OCI-LY7 (cell line): ENCODE measurements around the gene TRIP6. TPM values are rescaled to one million over a fixed set of nuclear protein-coding genes. Genes with fewer than 3 reads are reported as not detected.

Source experiments
- BruUV-seq: library from RNA; stranded (reverse); fragments of 400-500 nt; replicated peaks from 2 replicates; lab custom pipeline; 2021; lab: Mats Ljungman, UMichigan
- CTCF ChIA-PET: fragments of 300-600 bp; sonication (Branson Sonifier 250); formaldehyde crosslinking; loops from one replicate; lab custom pipeline; 2022; ENCODE audit warnings: antibody characterized with exemption; ENCODE audit not compliant: unreplicated experiment; lab: Charles Lee
- POLR2A ChIA-PET: fragments of 300-600 bp; sonication (Branson Sonifier 250); formaldehyde crosslinking; loops from one replicate; lab custom pipeline; 2022; ENCODE audit warnings: antibody characterized with exemption; lab: Charles Lee
- DNase-seq: peaks from one replicate; pipeline ENCODE4 v3.0.0-alpha.2; 2015; ENCODE audit warnings: low spot score
- H2AFZ ChIP-seq: fragments of 200-600 bp; sonication (generic), shearing (Covaris generic); 2 replicates; pipeline ENCODE4 v1.6.1; 2014; ENCODE audit warnings: mild to moderate bottlenecking, antibody characterized with exemption, low read length, moderate library complexity
- H3K27ac ChIP-seq: fragments of 200-600 bp; sonication (generic); 2 replicates; pipeline ENCODE4 v1.5.1; 2014; ENCODE audit warnings: mixed run types, low read depth, mild to moderate bottlenecking, moderate library complexity, low read length, inconsistent platforms; ENCODE audit not compliant: poor library complexity, severe bottlenecking
- H3K36me3 ChIP-seq: fragments of 200-600 bp; sonication (generic); 2 replicates; pipeline ENCODE4 v1.6.1; 2014; ENCODE audit warnings: mild to moderate bottlenecking, antibody characterized with exemption, low read length, moderate library complexity, mixed read lengths; ENCODE audit not compliant: insufficient read depth
- H3K4me1 ChIP-seq: fragments of 200-600 bp; sonication (generic); 2 replicates; pipeline ENCODE4 v1.5.1; 2014; ENCODE audit warnings: mild to moderate bottlenecking, low read length; ENCODE audit not compliant: insufficient read depth, poor library complexity, severe bottlenecking
- H3K4me2 ChIP-seq: fragments of 200-600 bp; sonication (generic); 2 replicates; pipeline ENCODE4 v1.6.1; 2014; ENCODE audit warnings: mild to moderate bottlenecking, low read length
- H3K4me3 ChIP-seq: fragments of 200-600 bp; sonication (generic); 2 replicates; pipeline ENCODE4 v1.5.1; 2014; ENCODE audit warnings: mild to moderate bottlenecking, low read depth, low read length; ENCODE audit not compliant: poor library complexity, severe bottlenecking
- H3K79me2 ChIP-seq: fragments of 200-600 bp; sonication (generic); 2 replicates; pipeline ENCODE4 v1.6.1; 2016; ENCODE audit warnings: low read depth, mild to moderate bottlenecking, low read length, moderate library complexity, mixed read lengths; ENCODE audit not compliant: insufficient read depth
- H3K9me2 ChIP-seq: fragments of 200-600 bp; sonication (generic); 2 replicates; pipeline ENCODE4 v1.6.1; 2016; ENCODE audit warnings: mild to moderate bottlenecking, low read length, mixed read lengths; ENCODE audit not compliant: insufficient read depth
- H3K9me3 ChIP-seq: fragments of 200-600 bp; sonication (generic); 2 replicates; pipeline ENCODE4 v1.6.1; 2014; ENCODE audit warnings: mild to moderate bottlenecking, mixed run types, low read length, mixed read lengths
- H4K20me1 ChIP-seq: fragments of 200-600 bp; sonication (generic); 2 replicates; pipeline ENCODE4 v1.6.1; 2014; ENCODE audit warnings: mild to moderate bottlenecking, antibody characterized with exemption, low read length, moderate library complexity, mixed read lengths; ENCODE audit not compliant: insufficient read depth
- EZH2phosphoT487 ChIP-seq: fragments of 200-600 bp; sonication (generic); IDR thresholded peaks from 2 replicates; pipeline ENCODE4 v1.6.1; 2018; ENCODE audit warnings: low read depth, borderline replicate concordance, mild to moderate bottlenecking, mixed run types, antibody characterized with exemption, low read length, moderate library complexity, mixed read lengths
- intact Hi-C: fragments of 100-400 bp; cut with micrococcal nuclease; formaldehyde crosslinking; loops from one replicate; pipeline ENCODE4 v1.10.0; 2022; ENCODE audit not compliant: unreplicated experiment
- total RNA-seq, 2 experiments: library from RNA; depleted of rRNA in 1 of 2; stranded (reverse); fragments of >200 nt in 1 of 2; shearing (Covaris generic) in 1 of 2; gene quantifications; 2 replicates each; pipeline ENCODE4 v1.2.3, GENCODE V29; 2014 to 2022
- TF ChIP-seq, protein P1 (sequence below): fragments of 200-600 bp; sonication (generic); conservative IDR thresholded peaks from 2 replicates; pipeline ENCODE4 v1.5.1; 2014; ENCODE audit warnings: mild to moderate bottlenecking, antibody characterized with exemption, low read length, moderate library complexity, mixed read lengths

Gene TRIP6
- total RNA-seq, 2 experiments from 2014 or later = 3.1 to 3.3 TPM

DNA sequence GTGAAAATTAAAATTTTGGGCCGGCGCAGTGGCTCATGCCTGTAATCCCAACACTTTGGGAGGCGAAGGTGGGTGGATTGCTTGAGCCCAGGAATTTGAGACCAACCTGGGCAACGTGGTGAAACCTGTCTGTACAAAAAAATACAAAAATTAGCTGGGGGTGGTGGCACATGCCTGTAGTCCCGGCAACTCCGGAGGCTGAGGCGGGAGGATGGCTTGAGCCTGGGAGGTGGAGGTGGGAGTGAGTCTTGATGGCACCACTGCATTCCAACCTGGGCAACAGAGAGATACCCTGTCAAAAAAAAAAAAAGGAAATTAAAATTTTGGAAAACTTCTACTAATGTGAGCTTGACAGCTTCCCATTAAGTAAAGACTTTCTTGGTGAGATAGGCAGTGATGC is 10.8 kb downstream of the TRIP6 start:
- peaks cover 41% of the 10 kb centered on the region for H3K4me1 ChIP-seq
- BruUV-seq = no TSS peak
- H2AFZ ChIP-seq = no peak overlapping the region
- H3K79me2 ChIP-seq = peaks cover 61% of the 10 kb centered on the region
- H4K20me1 ChIP-seq = peaks cover 21% of the 10 kb centered on the region
- H3K36me3 ChIP-seq = peaks cover 69% of the 10 kb centered on the region
- H3K4me2 ChIP-seq = no peak overlapping the region; the same call in 1 of the 2 replicates
- POLR2A ChIA-PET = interaction anchor here (0.6 to 1.1 kb wide), 3 partner anchors 8 to 689 kb away, joined by 3 to 4 read pairs (median 3); no protein-coding TSS in a partner anchor
- no peak for TF ChIP-seq EZH2phosphoT487
- TF ChIP-seq, protein P1, sequence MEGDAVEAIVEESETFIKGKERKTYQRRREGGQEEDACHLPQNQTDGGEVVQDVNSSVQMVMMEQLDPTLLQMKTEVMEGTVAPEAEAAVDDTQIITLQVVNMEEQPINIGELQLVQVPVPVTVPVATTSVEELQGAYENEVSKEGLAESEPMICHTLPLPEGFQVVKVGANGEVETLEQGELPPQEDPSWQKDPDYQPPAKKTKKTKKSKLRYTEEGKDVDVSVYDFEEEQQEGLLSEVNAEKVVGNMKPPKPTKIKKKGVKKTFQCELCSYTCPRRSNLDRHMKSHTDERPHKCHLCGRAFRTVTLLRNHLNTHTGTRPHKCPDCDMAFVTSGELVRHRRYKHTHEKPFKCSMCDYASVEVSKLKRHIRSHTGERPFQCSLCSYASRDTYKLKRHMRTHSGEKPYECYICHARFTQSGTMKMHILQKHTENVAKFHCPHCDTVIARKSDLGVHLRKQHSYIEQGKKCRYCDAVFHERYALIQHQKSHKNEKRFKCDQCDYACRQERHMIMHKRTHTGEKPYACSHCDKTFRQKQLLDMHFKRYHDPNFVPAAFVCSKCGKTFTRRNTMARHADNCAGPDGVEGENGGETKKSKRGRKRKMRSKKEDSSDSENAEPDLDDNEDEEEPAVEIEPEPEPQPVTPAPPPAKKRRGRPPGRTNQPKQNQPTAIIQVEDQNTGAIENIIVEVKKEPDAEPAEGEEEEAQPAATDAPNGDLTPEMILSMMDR = no peak
- H3K4me3 ChIP-seq = no peak overlapping the region
- CTCF ChIA-PET = no interaction called here
- H3K9me3 ChIP-seq = no peaks in the 10 kb centered on the region
- no peak for DNase-seq
- intact Hi-C loops = no loop called here
- no peaks in the 10 kb centered on the region for H3K9me2 ChIP-seq
- H3K27ac ChIP-seq = no peak overlapping the region

DNA sequence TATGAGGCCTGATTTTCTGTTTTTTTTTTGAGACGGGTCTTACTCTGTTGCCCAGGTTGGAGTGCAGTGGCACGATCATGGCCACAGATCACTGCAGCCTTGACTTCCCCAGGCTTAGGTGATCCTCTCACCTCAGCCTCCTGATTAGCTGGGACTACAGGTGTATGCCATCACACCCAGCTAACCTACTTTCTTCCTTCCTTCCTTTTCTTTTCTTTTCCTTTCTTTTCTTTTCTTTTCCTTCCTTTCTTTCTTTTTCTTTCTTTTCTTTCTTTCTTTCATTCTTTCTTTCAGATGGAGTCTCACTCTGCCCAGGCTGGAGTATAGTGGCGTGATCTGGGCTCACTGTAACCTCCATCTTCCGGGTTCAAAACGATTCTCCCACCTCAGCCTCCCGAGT is 11.5 kb downstream of the TRIP6 start:
- POLR2A ChIA-PET = interaction anchor here (0.6 to 1.1 kb wide), 3 partner anchors 8 to 689 kb away, joined by 3 to 4 read pairs (median 3); no protein-coding TSS in a partner anchor
- H2AFZ ChIP-seq = no peak overlapping the region
- H3K79me2 ChIP-seq = peaks cover 61% of the 10 kb centered on the region
- peaks cover 76% of the 10 kb centered on the region for H3K36me3 ChIP-seq
- DNase-seq = no peak
- TF ChIP-seq EZH2phosphoT487 = no peak
- TF ChIP-seq, protein P1 = no peak
- no peak overlapping the region for H3K4me3 ChIP-seq
- H3K4me1 ChIP-seq = peaks cover 41% of the 10 kb centered on the region
- peak overlapping the region; percentile 7; the same call in 1 of the 2 replicates for H3K4me2 ChIP-seq
- intact Hi-C loops = no loop called here
- no TSS peak for BruUV-seq
- peaks cover 21% of the 10 kb centered on the region for H4K20me1 ChIP-seq
- CTCF ChIA-PET = no interaction called here
- no peaks in the 10 kb centered on the region for H3K9me2 ChIP-seq
- no peak overlapping the region for H3K27ac ChIP-seq
- no peaks in the 10 kb centered on the region for H3K9me3 ChIP-seq

DNA sequence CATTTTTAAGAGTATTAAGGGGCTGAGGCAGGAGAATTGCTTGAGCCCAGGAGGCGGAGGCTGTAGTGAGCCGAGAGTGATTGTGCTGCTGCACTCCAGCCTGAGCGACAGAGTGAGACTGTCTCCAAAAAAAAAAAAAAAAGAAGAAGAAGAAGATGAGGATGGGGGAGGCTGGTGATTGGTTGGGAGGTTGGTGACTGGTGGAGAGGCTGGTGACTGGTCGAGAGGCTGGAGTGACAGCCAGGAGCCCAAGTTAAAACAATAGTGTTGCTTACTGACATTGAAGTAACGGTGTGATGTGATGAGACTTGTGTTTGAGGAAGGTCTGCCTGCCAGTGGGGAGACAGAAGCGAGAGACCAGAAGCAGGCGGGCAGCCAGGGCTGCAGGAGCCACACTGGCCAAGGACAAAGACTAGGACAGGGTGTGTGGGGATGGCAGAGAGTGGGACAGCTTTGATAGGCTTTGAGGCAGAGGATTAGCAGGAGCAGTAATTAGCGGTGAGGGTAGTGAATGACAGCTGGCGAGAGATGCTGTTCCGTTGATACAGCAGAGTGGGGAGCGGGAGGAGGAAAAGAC is 12.6 kb downstream of the TRIP6 start:
- Histone ChIP-seq H3K79me2 (peaks cover 61% of the 10 kb centered on the region), H3K9me3 (no peaks in the 10 kb centered on the region), H3K4me2 (no peak overlapping the region), H3K4me1 (peaks cover 34% of the 10 kb centered on the region), H4K20me1 (peaks cover 21% of the 10 kb centered on the region), H3K27ac (no peak overlapping the region), H3K4me3 (no peak overlapping the region), H3K36me3 (peaks cover 86% of the 10 kb centered on the region), H2AFZ (no peak overlapping the region), H3K9me2 (no peaks in the 10 kb centered on the region)
- ChIA-PET POLR2A (no interaction called here), CTCF (no interaction called here)
- DNase-seq = no peak
- intact Hi-C loops = loop anchor here (10.0 kb wide), 1 partner anchor 795 kb away; the partner anchor contains the start of genes COPS6 and ZNF3
- TF ChIP-seq, protein P1 = no peak
- no peak for TF ChIP-seq EZH2phosphoT487
- no TSS peak for BruUV-seq
